ENCODE measurements around the gene RIPK4. TPM values are rescaled to one million over a fixed set of nuclear protein-coding genes. Genes with fewer than 3 reads are reported as not detected.
A peak's percentile ranks its signal among the peaks of the same experiment; 100 is the strongest.

The RIPK4 gene
- polyA plus RNA-seq, 12 donors, result 0.23 to 7.6 (median 0.35) TPM; not detected in 2

GRCh38 chr21:41769521-41769920 is 2.7 kb upstream of the RIPK4 start:
- DNase-seq, result no peak

GRCh38 chr21:41769111-41769510 is 2.3 kb upstream of the RIPK4 start:
- no peak for DNase-seq

DNA sequence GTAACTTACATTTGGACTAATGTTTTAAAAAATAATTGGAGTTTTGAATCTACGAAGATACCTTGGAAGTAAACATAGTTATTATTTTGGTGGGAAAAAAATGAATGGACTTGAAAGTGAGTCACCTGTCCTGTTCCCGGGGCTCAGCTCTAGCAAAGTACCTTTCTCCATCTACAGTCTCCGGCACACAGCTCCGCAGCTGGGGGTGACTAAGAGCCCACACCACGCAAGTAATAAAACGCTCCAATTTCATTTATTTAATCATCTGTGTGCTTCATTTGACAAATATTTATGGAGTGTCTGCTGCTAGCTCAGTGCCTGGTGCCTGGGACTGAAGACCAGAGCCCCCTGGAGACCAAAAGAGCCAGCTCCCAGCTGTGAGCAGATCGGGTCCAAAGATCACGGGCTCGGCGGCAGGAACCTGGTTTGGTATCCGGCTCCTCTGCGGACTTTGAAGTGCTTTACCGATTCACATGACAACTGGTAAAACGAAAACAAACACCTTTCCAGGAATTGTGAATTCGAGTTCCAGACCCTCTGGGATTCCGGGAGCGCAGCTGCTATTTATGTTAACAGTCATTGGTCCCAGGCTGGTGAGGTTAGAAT is 1.7 kb upstream of the RIPK4 start:
- DNase-seq, result peak; percentile 28

GRCh38 chr21:41767606-41768436 is 969 bp upstream of the RIPK4 start:
- peak; percentile 12 for DNase-seq

DNA sequence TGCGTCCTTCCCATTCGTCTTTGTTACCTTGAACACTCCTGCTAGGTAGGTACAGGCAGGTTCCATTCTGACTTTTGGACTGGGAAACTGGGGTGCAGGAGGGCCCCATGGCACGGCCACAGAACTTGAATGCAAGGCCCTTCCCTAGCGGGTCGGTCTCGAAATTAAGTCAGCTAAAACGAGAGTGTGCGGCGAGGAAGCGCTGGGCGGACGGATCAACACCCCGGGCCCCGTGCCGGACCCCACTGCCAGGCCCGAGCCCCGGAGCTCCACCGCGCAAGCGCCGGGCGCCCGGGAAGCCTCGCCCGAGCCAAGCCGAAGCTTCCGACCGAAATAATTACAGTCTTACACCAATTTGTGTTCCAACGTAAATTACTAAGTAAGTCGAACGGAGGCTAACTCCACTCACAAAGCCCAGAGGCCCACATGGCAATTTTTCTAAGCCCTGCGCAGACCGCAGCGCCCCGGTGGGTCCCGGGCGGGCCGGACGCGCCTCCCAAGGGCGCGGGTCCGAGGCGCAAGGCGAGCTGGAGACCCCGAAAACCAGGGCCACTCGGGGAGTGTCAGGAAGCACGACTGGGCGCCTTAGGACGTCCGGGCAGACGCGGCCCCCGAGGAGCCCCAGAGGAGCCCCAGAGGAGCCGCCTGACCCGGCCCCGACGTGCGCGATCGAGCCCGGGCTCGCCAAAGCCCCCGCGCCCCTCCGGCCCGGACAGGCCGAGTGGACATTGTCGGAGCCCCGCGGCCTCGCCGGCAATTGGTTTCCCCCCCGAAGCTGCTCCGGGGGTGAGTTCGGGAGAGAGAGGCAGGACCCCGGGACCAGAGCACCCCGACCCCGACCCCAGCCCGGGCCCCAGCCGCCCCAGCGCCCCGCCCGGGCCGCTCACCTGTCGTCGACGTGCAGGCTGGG is 624 bp downstream of the RIPK4 start:
- DNase-seq, result no peak

- DNase-seq, result no peak
These were observed 1.4 kb downstream of the RIPK4 start for GRCh38 chr21:41765420-41765821.

- DNase-seq, result no peak
These were observed 2.1 kb downstream of the RIPK4 start for GRCh38 chr21:41764558-41765419.

DNA sequence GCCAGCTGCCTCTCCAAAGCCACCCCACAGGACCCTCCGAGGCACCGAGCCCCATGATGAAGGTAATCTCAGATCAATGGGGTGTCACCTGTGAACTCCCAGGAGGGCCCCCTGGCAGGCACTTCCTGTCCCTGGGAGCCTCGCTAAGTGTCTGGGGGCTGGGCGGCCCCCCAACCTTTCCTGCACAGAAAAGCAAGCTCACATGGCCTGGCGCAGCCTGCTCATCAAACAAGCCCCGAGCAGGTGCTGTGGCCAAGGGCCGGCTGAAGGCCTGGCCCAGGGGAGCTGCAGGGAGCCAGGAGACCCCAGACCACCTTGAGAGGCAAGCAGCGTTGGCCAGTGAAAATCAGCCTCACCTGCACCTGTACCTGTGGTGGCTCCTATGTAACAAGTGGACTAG is 2.9 kb downstream of the RIPK4 start:
- no peak for DNase-seq

DNA sequence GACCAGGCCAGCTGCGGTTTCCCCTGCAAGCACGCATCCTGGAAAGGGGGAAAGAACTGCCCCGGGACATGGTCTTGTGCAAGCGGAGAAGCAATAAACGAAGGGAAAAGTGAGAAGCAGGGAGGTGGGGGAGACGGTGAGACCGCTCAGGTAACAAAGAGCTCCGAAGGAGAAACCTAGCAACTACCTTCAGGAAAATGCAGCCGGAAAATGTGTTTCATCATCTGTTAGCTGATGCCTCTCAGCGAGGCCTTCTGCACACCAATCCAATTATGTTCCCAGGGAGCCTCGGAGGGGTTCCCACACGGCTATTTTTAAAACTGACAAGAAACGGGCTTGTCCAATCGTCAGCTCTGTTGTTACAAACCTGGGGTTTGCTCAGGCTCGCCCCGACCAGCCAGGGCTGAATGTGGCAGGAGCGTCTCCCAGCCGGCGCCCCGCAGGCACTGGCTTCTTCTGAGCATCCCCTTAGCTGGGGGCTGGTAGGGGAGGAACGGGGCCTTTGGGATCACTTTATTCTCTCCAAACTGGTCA is 3.4 kb downstream of the RIPK4 start:
- no peak for DNase-seq

DNA sequence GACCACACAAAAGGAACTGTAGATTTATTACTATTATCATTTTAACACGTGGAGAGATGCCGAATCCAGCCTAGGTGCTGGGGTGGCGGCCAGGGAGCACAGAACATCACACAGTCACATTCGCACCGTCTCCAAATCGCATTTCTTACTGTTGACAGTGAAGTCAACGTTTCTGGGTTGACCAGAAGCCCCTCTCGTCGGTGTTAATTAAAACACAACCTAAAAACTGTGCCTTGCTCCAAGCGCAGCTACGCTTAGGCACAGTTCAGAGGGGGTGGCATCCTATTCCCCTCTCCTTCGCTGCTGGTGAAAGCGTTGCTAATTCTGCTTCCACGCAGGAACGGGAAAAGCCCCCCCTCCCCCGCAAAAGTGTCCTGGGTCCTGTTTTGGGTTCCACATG is 4.1 kb downstream of the RIPK4 start:
- DNase-seq, result no peak

- peak; percentile 19 for DNase-seq
These were observed 4.8 kb downstream of the RIPK4 start for GRCh38 chr21:41761934-41762635.

DNA sequence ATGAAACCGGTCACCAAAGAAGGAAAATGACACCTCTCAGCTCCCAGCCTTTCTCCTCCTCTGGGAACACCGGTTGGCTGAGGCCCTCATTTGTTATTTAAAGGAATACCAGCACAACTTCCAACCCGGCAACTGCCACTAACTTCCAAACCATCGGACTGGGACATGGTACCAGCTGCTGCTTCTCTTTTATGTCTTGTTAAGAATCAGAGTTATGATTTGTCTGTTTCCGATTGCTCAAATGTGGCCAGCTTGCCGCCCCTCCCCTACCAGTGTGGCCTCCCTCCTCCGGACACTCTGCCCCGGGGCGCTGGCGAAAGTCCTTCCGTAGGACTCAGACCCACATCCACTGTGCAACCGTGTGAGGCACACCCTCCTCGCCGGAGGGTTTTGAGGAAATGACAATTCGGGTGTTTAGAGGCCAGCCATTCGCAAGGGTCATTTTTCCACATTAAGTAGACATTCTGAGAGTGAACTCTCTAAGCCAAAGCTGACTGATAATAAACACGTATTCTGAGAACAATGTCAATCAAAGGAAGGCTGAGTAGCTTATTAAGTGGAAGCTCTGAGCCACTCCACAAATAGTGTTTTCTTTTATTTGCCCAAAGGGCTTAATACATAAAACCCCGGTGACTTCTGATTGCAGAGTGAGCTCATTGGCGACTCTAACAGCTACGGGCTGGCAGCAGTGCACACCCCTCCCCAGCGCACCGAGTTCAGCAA is 5.5 kb downstream of the RIPK4 start:
- no peak for DNase-seq

DNA sequence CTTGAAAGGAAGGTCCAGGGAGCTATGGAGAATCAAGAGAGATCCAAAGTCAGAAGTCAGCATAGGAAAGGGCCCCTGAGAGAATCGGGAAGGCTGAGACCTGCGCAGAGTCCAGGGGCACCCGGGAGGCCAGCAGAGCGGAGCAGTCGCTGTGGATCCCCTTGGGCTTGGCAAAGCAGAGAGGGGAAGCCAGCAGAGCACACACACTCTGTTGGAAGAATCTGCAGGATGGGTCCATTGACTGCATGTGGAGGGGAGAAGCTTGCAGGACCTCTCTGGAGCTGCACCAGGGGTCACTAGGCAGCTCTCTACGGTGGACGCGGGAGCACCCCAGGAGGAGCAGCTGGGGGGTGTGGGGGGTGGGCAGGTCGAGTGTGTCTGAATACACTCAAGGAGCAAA is 6.4 kb downstream of the RIPK4 start:
- DNase-seq, result no peak

DNA sequence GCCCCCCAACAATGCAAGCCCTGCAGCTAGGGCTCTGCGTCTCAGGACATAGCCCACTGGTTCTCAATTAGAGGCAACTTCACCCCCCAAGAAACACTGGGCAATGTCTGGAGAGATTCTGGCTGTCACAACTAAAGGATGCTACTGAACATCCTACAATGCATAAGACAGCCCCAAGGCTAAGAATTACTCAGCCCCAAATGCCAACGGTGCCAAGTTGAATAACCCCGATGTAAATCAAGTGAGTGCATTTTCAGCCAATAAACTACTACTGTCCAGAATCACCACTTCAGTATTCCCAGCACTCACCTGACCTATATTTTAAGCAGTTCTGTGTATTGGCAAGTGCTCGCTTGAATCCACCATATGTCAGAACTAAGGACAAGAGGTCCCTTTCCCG is 6.9 kb downstream of the RIPK4 start:
- no peak for DNase-seq

DNA sequence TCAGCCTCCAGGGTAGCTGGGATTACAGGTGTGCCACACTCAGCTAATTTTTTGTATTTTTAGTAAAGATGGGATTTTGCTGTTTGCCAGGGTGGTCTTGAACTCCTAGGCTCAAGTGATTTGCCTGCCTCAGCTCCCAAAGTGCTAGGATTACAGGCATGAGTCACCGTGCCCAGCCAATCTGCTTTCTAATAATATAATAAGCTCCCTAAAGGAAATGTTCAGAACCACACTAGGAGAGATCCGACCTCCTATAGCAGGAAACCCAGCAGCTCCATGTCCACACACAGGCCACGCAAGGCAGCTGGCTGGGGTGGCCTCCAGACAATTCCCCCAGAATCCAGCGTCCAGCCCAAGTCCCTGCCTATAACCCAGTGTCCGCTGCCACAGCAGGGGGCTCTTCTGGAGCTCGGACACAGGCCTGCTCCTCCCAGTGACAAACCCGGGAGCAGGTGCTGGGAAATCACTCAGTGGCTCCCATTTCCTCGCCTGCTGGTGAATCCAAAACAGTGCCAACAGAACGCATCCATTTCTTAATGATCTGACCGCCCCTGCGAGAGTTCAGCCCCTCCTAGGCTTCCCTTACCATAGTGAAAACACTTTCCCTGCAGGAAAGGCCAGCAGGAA is 7.5 kb downstream of the RIPK4 start:
- no peak for DNase-seq

DNA sequence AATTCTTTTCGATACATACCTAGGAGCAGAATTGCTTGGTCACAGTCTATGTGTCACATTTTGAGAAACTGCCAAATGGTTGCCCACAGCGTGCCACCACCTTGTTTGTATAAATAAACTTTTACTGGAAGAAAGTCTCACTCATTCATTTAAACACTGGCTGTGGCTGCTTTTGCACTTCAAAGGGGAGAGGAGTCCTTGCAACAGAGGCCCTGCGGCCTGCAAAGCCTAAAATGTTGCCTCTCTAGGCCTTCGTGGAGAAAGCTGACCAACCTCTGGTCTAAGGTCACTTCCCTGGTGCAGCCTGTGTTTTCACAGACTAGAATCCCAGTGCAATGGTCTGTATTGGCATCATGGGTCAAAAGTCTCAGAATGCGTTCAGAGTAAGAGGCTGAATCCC is 8.3 kb downstream of the RIPK4 start:
- DNase-seq, result no peak

GRCh38 chr21:41755934-41756773 is 10.7 kb downstream of the RIPK4 start:
- no peak for DNase-seq

GRCh38 chr21:41755258-41755933 is 11.5 kb downstream of the RIPK4 start:
- no peak for DNase-seq
